Measurements from ENCODE around the gene KANSL1.
"Not testable (repeated sequence)": the region's sequence is repeated elsewhere in the genome, so short reads cannot be mapped to it uniquely, and the experiment has no call there.

The KANSL1 gene

DNA sequence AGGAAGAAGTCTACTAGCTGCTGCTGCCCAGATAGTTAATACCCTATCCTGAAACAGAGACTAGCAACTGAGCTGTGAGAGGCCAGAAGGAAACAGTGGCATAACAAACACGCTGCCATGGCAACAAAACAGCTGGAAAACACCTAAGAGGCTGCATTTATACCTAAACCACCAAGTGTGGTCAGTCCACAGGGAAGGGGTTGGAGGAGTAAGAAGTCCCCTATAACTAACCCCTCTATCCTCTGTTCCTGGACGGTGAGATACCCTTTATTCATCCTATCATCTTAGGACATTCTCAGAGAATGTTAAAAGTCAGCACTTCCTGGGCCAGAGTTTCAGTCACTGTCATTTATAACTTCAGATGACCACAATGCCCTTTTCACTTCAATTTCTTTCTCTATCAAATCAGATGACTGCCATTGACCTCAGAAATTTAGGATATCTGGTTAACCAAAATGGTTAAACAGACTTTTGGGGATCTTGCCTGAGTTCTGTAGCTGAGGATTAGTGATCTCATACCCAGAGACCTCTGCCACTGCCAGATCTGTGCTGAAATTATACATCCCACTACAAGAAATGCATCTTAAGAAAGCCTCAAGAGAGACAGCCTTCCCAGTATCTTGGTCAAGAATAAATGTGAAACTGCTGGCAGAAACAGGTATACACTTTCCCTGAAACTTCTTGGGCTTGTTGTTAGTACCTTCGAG, 158.0 kb downstream of the KANSL1 start:
- no peak for DNase-seq (ENCODE audit: low spot score)

- no peak for DNase-seq (ENCODE audit: low spot score)
Measured at GRCh38 chr17:46033392-46033791, 159.8 kb downstream of the KANSL1 start.

DNA sequence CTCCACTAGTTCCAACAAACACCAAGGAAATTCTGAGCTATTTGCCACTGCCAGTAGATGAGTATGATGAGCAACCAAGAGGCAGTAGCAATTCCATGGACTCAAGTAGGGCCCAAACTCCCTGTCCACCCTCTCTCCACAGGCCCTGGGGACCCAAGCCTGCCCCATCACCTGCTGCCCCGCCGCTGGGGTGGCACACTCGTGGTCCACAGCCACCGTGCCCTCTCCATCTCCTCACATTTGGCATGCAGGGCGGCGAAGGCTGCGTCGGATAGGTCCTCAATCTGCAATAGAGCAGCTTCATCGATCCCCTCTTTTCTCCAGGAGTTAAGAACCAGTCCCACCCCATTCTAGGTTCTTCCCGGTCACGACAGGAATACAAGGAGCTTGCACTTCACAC, 160.3 kb downstream of the KANSL1 start:
- no peak for DNase-seq (ENCODE audit: low spot score)

- no peak for DNase-seq (ENCODE audit: low spot score)
Measured at GRCh38 chr17:46031920-46032319, 161.3 kb downstream of the KANSL1 start.

DNA sequence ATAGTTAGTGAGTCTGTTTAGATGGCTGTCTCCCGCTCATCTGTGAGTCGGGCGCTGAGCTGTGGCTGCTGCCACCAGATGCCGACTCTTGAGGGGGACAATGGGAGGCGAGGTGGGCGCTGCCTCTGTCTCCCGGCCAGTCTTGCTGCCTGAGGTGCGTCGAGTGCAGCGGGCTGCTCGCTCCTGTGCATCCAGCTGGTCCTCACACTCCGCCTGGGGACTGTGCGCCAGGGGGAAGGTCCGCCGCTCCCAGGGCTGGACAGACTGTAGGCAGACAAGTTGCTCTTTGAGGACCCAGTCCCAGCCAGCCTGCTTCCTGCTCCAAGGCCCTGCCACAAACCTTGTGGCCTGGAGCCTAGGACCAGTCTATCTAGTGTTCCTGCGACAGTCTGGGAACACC, 161.8 kb downstream of the KANSL1 start:
- no peak for DNase-seq (ENCODE audit: low spot score)

- DNase-seq (ENCODE audit: low spot score) = no peak
Measured at GRCh38 chr17:46030752-46031151, 162.5 kb downstream of the KANSL1 start.

- DNase-seq (ENCODE audit: low spot score) = no peak
Measured at GRCh38 chr17:46029627-46030026, 163.6 kb downstream of the KANSL1 start.

GRCh38 chr17:46028981-46029565, 164.2 kb downstream of the KANSL1 start:
- DNase-seq (ENCODE audit: low spot score) = no peak

DNA sequence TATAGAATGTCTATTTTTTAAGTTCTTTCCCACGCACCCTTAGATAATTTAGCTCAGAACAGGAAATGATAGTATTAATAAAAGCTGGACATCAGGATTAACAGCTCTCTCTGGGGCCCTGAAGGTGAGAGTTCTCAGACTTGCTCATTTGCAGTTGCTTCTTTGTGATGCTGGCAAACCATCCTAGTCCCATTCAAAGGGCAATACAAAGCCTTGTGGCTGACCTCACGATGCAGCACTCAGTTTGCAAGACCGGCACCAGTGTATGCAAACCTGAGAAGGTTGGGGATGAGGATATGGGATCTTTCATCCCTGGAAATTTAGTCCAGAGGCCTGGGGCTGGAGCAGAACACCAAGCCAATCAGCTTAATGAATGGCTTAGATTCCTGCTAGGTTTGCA, 164.9 kb downstream of the KANSL1 start:
- DNase-seq (ENCODE audit: low spot score) = no peak

- no peak for DNase-seq (ENCODE audit: low spot score)
Measured at GRCh38 chr17:46027976-46028325, 165.3 kb downstream of the KANSL1 start.

DNA sequence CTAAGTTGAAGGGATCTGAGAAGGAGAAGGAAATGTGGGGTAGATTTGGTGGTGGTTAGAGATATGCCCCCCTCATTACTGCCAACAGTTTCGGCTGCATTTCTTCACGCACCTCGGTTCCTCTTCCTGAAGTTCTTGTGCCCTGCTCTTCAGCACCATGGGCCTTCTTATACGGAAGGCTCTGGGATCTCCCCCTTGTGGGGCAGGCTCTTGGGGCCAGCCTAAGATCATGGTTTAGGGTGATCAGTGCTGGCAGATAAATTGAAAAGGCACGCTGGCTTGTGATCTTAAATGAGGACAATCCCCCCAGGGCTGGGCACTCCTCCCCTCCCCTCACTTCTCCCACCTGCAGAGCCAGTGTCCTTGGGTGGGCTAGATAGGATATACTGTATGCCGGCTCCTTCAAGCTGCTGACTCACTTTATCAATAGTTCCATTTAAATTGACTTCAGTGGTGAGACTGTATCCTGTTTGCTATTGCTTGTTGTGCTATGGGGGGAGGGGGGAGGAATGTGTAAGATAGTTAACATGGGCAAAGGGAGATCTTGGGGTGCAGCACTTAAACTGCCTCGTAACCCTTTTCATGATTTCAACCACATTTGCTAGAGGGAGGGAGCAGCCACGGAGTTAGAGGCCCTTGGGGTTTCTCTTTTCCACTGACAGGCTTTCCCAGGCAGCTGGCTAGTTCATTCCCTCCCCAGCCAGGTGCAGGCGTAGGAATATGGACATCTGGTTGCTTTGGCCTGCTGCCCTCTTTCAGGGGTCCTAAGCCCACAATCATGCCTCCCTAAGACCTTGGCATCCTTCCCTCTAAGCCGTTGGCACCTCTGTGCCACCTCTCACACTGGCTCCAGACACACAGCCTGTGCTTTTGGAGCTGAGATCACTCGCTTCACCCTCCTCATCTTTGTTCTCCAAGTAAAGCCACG, 165.9 kb downstream of the KANSL1 start:
- no peak for DNase-seq (ENCODE audit: low spot score)

- no peak for DNase-seq (ENCODE audit: low spot score)
Measured at GRCh38 chr17:46026166-46027047, 166.8 kb downstream of the KANSL1 start.

- DNase-seq (ENCODE audit: low spot score) = no peak
Measured at GRCh38 chr17:46025510-46026165, 167.6 kb downstream of the KANSL1 start.

- no peak for DNase-seq (ENCODE audit: low spot score)
Measured at GRCh38 chr17:46025060-46025459, 168.2 kb downstream of the KANSL1 start.

DNA sequence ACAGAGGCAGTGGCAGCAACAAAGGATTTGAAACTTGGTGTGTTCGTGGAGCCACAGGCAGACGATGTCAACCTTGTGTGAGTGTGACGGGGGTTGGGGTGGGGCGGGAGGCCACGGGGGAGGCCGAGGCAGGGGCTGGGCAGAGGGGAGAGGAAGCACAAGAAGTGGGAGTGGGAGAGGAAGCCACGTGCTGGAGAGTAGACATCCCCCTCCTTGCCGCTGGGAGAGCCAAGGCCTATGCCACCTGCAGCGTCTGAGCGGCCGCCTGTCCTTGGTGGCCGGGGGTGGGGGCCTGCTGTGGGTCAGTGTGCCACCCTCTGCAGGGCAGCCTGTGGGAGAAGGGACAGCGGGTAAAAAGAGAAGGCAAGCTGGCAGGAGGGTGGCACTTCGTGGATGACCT, 168.6 kb downstream of the KANSL1 start:
- DNase-seq (ENCODE audit: low spot score) = no peak

GRCh38 chr17:46023783-46024388, 169.3 kb downstream of the KANSL1 start:
- no peak for DNase-seq (ENCODE audit: low spot score)

- DNase-seq (ENCODE audit: low spot score) = not testable (repeated sequence)
Measured at GRCh38 chr17:46023366-46023765, 169.9 kb downstream of the KANSL1 start.

GRCh38 chr17:46020998-46021397, 172.2 kb downstream of the KANSL1 start:
- no peak for DNase-seq (ENCODE audit: low spot score)

DNA sequence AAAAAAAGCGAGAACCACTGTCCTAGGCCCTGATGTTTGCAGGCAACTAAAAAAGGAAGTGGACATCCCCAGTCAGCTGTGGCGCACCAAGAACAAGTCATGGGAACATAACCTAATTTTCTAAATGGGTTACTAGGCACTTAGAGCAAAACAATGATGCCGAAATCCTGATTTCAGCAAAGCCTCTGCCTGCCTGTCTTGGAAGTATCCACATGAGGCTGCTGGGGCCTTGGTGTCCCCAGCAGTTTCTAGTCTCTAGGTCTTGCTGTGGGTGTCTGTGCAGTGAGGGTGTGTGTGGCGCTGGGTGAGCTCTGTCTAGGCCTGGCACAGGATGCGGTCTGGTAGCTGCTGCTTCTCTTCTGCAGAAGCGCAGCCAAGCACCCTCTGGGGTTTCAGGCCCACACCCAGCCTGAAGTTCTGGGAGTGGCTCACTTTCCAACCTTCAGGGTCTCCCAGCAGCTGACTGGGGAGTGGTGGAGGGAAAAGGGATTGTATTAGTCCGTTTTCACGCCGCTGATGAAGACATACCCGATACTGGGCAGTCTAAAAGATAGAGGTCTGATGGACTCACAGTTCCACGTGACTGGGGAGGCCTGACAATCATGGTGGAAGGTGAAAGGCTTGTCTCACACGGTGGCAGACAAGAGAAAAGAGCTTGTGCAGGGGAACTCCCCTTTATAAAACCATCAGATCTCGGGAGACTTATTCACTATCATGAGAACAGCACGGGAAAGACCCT, 173.0 kb downstream of the KANSL1 start:
- DNase-seq (ENCODE audit: low spot score) = no peak

GRCh38 chr17:46019408-46019925, 173.8 kb downstream of the KANSL1 start:
- DNase-seq (ENCODE audit: low spot score) = not testable (repeated sequence)

All from GM03348 (cell line).